Activated naive CD8-positive, alpha-beta T cell treated with anti-CD3 and anti-CD28 coated beads for 36 hours (primary cell): ENCODE data around the gene CHMP6. TPM values are rescaled to one million over a fixed set of nuclear protein-coding genes. Genes with fewer than 3 reads are reported as not detected.

ENCODE experiments used
- DNase-seq: peaks from one replicate; pipeline ENCODE4 v3.0.0; 2021
- H3K27ac Mint-ChIP-seq: one replicate; pipeline ENCODE4 v1.8.0; 2022; ENCODE audit warnings: mild to moderate bottlenecking, moderate library complexity, mixed read lengths
- H3K27me3 Mint-ChIP-seq: one replicate; pipeline ENCODE4 v1.8.0; 2022; ENCODE audit warnings: mild to moderate bottlenecking, mixed read lengths
- H3K36me3 Mint-ChIP-seq: one replicate; pipeline ENCODE4 v1.8.0; 2021; ENCODE audit warnings: mild to moderate bottlenecking, mixed read lengths
- H3K4me1 Mint-ChIP-seq: one replicate; pipeline ENCODE4 v1.8.0; 2021; ENCODE audit warnings: mixed read lengths
- H3K4me3 Mint-ChIP-seq: one replicate; pipeline ENCODE4 v1.8.0; 2022; ENCODE audit warnings: mild to moderate bottlenecking, moderate library complexity, mixed read lengths
- H3K9me3 Mint-ChIP-seq: one replicate; pipeline ENCODE4 v1.8.0; 2022; ENCODE audit warnings: mixed read lengths
- total RNA-seq, 2 experiments: library from RNA; stranded (reverse); gene quantifications; one replicate each; pipeline ENCODE4 v1.2.3, GENCODE V29; 2021

Gene CHMP6
- 10 to 100 TPM; 21.6 to 23.8 TPM for total RNA-seq

DNA sequence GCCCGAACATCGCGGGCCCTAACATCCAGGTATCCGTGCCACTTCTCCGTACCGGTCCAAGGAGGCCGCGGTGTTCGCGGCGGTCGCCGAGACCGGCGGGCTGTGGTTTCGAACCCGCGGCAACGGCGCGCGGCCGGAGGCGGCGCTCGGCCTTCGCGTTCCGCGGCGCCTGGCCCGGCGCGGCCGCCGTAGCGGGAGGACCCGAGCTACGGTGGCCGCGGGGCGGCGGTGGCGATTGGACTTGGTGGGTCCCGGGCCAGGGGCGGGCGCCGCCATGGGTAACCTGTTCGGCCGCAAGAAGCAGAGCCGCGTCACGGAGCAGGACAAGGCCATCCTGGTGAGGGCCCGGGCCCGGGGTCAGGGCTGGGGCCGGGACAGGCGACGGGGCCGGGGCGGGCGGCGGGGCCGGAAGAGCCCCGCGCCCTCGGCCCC, at the start of gene CHMP6:
Gene CHMP6, plus strand, starts transcription at position 197 of the 432 bp plus-strand sequence. Its CDS starts 78 bp downstream, at position 275.
- Mint-ChIP-seq H3K27me3 (peaks cover 5% of the 10 kb centered on the region), H3K36me3 (no peaks in the 10 kb centered on the region), H3K9me3 (no peaks in the 10 kb centered on the region), H3K27ac (peak within 1 kb of the TSS; percentile 77), H3K4me3 (peak within 1 kb of the TSS; percentile 71), H3K4me1 (peaks cover 17% of the 10 kb centered on the region)
- DNase-seq = peak; percentile 83

- Mint-ChIP-seq H3K27me3 (no peaks in the 10 kb centered on the region), H3K27ac (no peak overlapping the region), H3K36me3 (peaks cover 24% of the 10 kb centered on the region), H3K9me3 (no peaks in the 10 kb centered on the region), H3K4me1 (peaks cover 18% of the 10 kb centered on the region), H3K4me3 (no peak overlapping the region)
- DNase-seq = no peak
Observed at GRCh38 chr17:80942423-80943345, 49.0 kb upstream of the CHMP6 start.

GRCh38 chr17:80943346-80944145, 48.1 kb upstream of the CHMP6 start:
- H3K4me1 Mint-ChIP-seq = peaks cover 11% of the 10 kb centered on the region
- no peak overlapping the region for H3K4me3 Mint-ChIP-seq
- H3K9me3 Mint-ChIP-seq = no peaks in the 10 kb centered on the region
- H3K27me3 Mint-ChIP-seq = no peaks in the 10 kb centered on the region
- DNase-seq = no peak
- no peak overlapping the region for H3K27ac Mint-ChIP-seq
- peaks cover 24% of the 10 kb centered on the region for H3K36me3 Mint-ChIP-seq

DNA sequence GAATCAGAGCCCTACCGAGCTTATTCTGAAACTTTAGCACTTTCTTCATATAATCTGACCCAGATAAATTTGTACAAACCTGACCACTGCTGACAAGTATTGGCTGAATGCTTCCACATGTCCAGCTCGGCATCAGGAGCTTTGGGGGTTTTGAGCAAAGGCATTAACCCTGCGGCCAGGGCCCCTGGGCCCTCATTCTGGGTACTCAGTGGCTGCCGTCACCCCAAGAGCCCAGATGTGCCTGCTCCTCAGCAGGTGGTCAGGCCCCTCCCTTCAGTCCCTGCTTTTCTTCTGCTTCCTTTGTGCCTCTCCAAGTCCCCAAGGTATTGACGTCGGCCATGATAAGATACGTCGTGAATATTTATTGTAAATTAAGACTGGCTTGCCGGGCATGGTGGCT, 47.3 kb upstream of the CHMP6 start:
- peaks cover 20% of the 10 kb centered on the region for H3K36me3 Mint-ChIP-seq
- no peak for DNase-seq
- H3K27ac Mint-ChIP-seq = no peak overlapping the region
- H3K4me3 Mint-ChIP-seq = no peak overlapping the region
- H3K4me1 Mint-ChIP-seq = peaks cover 4% of the 10 kb centered on the region
- no peaks in the 10 kb centered on the region for H3K9me3 Mint-ChIP-seq
- no peaks in the 10 kb centered on the region for H3K27me3 Mint-ChIP-seq

GRCh38 chr17:80945736-80946135, 45.9 kb upstream of the CHMP6 start:
- Mint-ChIP-seq H3K27ac (no peak overlapping the region), H3K36me3 (peaks cover 22% of the 10 kb centered on the region), H3K27me3 (no peaks in the 10 kb centered on the region), H3K4me3 (no peak overlapping the region), H3K4me1 (no peaks in the 10 kb centered on the region), H3K9me3 (no peaks in the 10 kb centered on the region)
- no peak for DNase-seq

DNA sequence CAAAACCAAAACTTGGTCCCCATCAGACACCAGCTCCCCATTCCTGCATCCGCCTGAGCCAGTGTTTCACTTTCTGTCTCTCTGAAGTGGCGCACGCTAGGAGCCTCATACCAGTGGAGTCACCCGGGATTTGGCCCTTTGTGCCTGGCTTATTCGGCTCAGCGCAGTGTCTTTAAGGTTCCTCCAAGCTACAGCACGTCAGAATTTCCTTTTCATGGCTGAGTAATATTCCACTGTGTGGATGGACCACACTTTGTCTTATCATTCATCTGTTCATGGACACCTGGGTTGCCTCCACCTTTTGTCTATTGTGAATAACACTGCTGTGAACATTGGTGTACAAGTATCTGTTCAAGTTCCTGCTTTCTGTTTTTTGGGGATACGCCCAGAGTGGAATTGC, 45.2 kb upstream of the CHMP6 start:
- Mint-ChIP-seq H3K9me3 (no peaks in the 10 kb centered on the region), H3K4me1 (no peaks in the 10 kb centered on the region), H3K36me3 (peaks cover 22% of the 10 kb centered on the region), H3K27me3 (no peaks in the 10 kb centered on the region), H3K27ac (no peak overlapping the region), H3K4me3 (no peak overlapping the region)
- DNase-seq = no peak

DNA sequence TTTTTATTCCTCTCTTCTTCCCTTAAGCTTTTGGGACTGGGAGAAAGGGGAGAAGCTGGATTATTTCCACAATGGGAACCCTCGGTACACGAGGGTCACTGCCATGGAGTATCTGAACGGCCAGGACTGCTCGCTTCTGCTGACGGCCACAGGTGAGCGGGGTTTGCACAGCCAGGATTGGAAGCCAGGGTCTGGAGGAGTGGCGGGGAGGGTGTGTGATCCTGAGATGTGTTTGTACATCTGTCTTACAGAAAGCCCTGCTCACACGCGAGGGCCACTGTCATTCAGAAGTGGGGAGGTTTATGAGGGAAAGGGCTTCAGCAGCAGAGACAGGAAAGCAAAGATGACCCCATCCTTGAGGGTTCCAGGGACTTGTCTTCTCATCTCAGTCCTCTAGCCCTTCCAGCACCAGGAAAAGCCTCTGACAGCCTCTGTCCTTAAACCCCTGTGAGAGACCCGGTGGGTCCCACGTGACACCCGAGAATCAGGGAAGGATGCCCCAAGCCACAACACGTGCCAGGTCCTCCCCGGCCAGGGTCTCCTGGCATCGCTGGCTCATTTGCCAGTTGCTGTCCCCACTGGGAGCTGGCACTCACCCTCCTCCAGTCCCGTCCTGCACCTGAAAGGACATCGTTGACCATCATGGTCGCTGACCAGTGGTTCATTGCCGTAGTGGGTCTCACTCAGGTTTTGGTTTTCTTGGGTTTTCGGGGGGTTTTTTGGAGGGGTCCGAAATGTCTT, 44.3 kb upstream of the CHMP6 start:
- Mint-ChIP-seq H3K4me1 (no peaks in the 10 kb centered on the region), H3K36me3 (peaks cover 21% of the 10 kb centered on the region), H3K27ac (no peak overlapping the region), H3K9me3 (no peaks in the 10 kb centered on the region), H3K4me3 (no peak overlapping the region), H3K27me3 (no peaks in the 10 kb centered on the region)
- no peak for DNase-seq

- Mint-ChIP-seq H3K4me3 (no peak overlapping the region), H3K27ac (no peak overlapping the region)
Observed at GRCh38 chr17:80948019-80948975, 43.3 kb upstream of the CHMP6 start.

DNA sequence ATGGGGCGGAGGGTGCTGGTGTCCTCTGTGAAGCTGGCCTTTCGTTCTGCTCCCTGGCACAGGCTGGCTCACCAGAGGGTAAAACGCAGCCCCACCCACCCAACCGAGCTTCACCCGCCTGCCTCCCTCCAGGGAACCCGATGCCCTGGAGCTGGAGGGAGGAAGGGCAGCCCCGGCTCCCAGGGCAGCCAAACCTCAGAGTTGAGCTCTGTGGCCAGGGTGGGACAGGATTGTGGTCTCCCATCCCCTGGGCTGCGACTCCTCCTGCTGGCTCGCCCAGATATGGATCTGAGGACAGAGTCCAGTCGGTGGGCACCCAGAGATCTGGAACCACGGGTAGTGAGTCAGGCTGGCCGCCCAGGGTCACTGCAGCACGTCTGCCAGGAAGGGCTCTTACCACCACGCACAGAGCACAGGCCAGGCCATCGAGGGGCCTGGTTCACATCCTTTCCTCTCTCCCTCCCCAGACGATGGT, 42.6 kb upstream of the CHMP6 start:
- no peaks in the 10 kb centered on the region for H3K9me3 Mint-ChIP-seq
- no peak for DNase-seq

More at GRCh38 chr17:80948019-80948975, 43.3 kb upstream of the CHMP6 start:
- H3K4me1 Mint-ChIP-seq = no peaks in the 10 kb centered on the region
- no peak for DNase-seq
- no peaks in the 10 kb centered on the region for H3K9me3 Mint-ChIP-seq
- peaks cover 19% of the 10 kb centered on the region for H3K36me3 Mint-ChIP-seq
- H3K27me3 Mint-ChIP-seq = no peaks in the 10 kb centered on the region

GRCh38 chr17:80949451-80950421, 41.9 kb upstream of the CHMP6 start:
- no peak overlapping the region for H3K4me3 Mint-ChIP-seq
- no peak overlapping the region for H3K27ac Mint-ChIP-seq
- no peaks in the 10 kb centered on the region for H3K27me3 Mint-ChIP-seq
- H3K9me3 Mint-ChIP-seq = no peaks in the 10 kb centered on the region
- no peak for DNase-seq
- no peaks in the 10 kb centered on the region for H3K4me1 Mint-ChIP-seq
- H3K36me3 Mint-ChIP-seq = peaks cover 21% of the 10 kb centered on the region

More for the DNA sequence above, 42.6 kb upstream of the CHMP6 start:
- no peak overlapping the region for H3K4me3 Mint-ChIP-seq
- no peaks in the 10 kb centered on the region for H3K4me1 Mint-ChIP-seq
- peaks cover 19% of the 10 kb centered on the region for H3K36me3 Mint-ChIP-seq
- H3K27ac Mint-ChIP-seq = no peak overlapping the region
- H3K27me3 Mint-ChIP-seq = no peaks in the 10 kb centered on the region

DNA sequence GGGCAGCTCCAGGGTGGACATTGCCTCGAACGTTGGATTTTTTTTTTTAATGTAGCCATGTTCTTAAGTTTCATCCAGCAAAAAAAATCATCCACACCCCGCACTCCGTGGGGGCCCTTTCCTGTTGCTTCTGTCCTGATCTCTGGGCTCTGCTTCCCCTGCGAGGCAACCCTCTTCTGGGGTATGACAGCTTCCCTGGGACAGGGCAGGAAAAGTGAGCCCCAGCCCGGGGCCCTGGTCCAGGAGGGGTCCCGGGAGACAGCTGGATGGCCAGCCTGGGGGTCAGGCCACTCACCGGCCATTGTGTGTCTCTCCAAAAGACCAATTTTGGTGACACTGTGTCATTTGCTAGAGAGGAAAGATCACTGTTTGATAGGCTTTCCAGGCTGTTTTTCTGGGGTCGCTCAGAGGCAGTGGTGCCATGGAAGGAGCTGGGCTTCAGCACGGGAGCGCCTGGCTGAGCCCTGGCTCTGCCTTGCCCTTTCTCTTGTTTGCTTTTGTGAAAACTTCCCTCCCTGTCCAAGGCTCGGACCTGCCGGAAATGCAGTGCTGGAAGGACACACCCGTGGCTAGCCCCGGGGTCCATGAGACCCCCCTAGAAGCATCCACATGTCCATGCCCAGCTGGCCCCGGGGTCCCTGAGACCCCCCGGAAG, 41.0 kb upstream of the CHMP6 start:
- peaks cover 20% of the 10 kb centered on the region for H3K36me3 Mint-ChIP-seq
- no peaks in the 10 kb centered on the region for H3K27me3 Mint-ChIP-seq
- no peak overlapping the region for H3K4me3 Mint-ChIP-seq
- H3K9me3 Mint-ChIP-seq = no peaks in the 10 kb centered on the region
- H3K4me1 Mint-ChIP-seq = no peaks in the 10 kb centered on the region
- DNase-seq = no peak
- no peak overlapping the region for H3K27ac Mint-ChIP-seq

- H3K36me3 Mint-ChIP-seq = peaks cover 13% of the 10 kb centered on the region
- H3K27ac Mint-ChIP-seq = no peak overlapping the region
- DNase-seq = no peak
- no peaks in the 10 kb centered on the region for H3K9me3 Mint-ChIP-seq
- H3K4me1 Mint-ChIP-seq = no peaks in the 10 kb centered on the region
- H3K27me3 Mint-ChIP-seq = no peaks in the 10 kb centered on the region
- no peak overlapping the region for H3K4me3 Mint-ChIP-seq
Observed at GRCh38 chr17:80951121-80952090, 40.2 kb upstream of the CHMP6 start.
